Measurements from ENCODE around the gene CCDC102B.

The CCDC102B gene

DNA sequence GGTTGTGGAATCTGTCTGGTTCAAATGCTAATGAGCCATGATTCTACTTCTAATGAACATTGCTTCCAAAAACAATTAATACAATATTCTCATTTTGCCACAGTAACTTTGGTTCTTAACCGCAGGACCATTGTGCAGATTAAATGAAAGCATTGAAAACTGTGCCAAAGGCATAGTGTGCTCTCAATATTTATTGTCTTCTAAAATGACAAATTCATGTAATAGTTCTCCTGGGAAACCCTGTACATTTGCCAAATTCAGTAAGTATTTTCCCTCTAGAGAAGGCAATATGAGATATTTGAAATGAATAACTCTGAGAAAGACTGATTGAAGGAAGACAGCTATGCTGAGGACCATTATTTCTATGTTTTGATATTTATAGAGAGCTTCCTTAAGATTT, 246.3 kb downstream of the CCDC102B start:
- Histone ChIP-seq H3K9me3 (ENCODE audit: control insufficient read depth, insufficient read depth, low read length) (no peaks in the 10 kb centered on the region), H3K4me3 (ENCODE audit: low read length) (no peak overlapping the region), H3K27me3 (ENCODE audit: control insufficient read depth, insufficient read depth, low read length) (no peaks in the 10 kb centered on the region), H3K36me3 (ENCODE audit: control insufficient read depth, insufficient read depth, low read length) (no peaks in the 10 kb centered on the region), H3K4me1 (ENCODE audit: control insufficient read depth, insufficient read depth, low read length) (no peaks in the 10 kb centered on the region), H3K27ac (ENCODE audit: low read length) (no peak overlapping the region)
- no peak for DNase-seq (ENCODE audit: low read depth, low spot score)
- no CpG with 5 or more reads among the region's 1 CpG for WGBS (ENCODE audit: insufficient coverage, insufficient read length)

DNA sequence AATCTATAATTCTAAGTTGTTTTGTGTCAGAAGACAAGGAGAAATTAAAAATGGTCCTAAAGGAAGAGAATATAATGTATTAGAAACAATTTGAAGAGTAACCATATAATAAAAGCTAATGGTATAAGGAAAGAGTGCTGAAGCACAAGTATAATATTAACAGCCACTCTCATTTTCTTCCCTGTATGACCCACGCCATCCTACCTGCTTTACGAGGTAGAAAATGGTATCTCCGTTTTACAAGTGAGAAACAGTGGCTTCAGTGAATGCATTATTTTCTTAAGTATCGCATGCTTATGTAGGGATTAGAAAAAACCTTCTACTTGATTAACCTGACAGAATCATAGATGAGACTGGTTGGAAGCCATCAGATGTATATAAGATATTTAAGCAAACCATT, 266.2 kb downstream of the CCDC102B start:
- Histone ChIP-seq H3K36me3 (ENCODE audit: control insufficient read depth, insufficient read depth, low read length) (no peaks in the 10 kb centered on the region), H3K9me3 (ENCODE audit: control insufficient read depth, insufficient read depth, low read length) (no peaks in the 10 kb centered on the region), H3K4me3 (ENCODE audit: low read length) (no peak overlapping the region), H3K27me3 (ENCODE audit: control insufficient read depth, insufficient read depth, low read length) (no peaks in the 10 kb centered on the region), H3K27ac (ENCODE audit: low read length) (no peak overlapping the region), H3K4me1 (ENCODE audit: control insufficient read depth, insufficient read depth, low read length) (no peaks in the 10 kb centered on the region)
- no CpG with 5 or more reads among the region's 4 CpGs for WGBS (ENCODE audit: insufficient coverage, insufficient read length)
- DNase-seq (ENCODE audit: low read depth, low spot score) = no peak

- no peaks in the 10 kb centered on the region for H3K36me3 ChIP-seq (ENCODE audit: control insufficient read depth, insufficient read depth, low read length)
- no peaks in the 10 kb centered on the region for H3K27me3 ChIP-seq (ENCODE audit: control insufficient read depth, insufficient read depth, low read length)
- H3K27ac ChIP-seq (ENCODE audit: low read length) = no peak overlapping the region
- no peaks in the 10 kb centered on the region for H3K9me3 ChIP-seq (ENCODE audit: control insufficient read depth, insufficient read depth, low read length)
- H3K4me3 ChIP-seq (ENCODE audit: low read length) = no peak overlapping the region
- H3K4me1 ChIP-seq (ENCODE audit: control insufficient read depth, insufficient read depth, low read length) = no peaks in the 10 kb centered on the region
- no CpG with 5 or more reads among the region's 1 CpG for WGBS (ENCODE audit: insufficient coverage, insufficient read length)
- no peak for DNase-seq (ENCODE audit: low read depth, low spot score)
Measured at GRCh38 chr18:69067048-69067447, 269.2 kb downstream of the CCDC102B start.

GRCh38 chr18:69071680-69072079, 273.8 kb downstream of the CCDC102B start:
- DNase-seq (ENCODE audit: low read depth, low spot score) = no peak
- H3K4me1 ChIP-seq (ENCODE audit: control insufficient read depth, insufficient read depth, low read length) = no peaks in the 10 kb centered on the region
- H3K27ac ChIP-seq (ENCODE audit: low read length) = no peak overlapping the region
- H3K36me3 ChIP-seq (ENCODE audit: control insufficient read depth, insufficient read depth, low read length) = no peaks in the 10 kb centered on the region
- no peaks in the 10 kb centered on the region for H3K9me3 ChIP-seq (ENCODE audit: control insufficient read depth, insufficient read depth, low read length)
- H3K4me3 ChIP-seq (ENCODE audit: low read length) = no peak overlapping the region
- no CpG with 5 or more reads among the region's 3 CpGs for WGBS (ENCODE audit: insufficient coverage, insufficient read length)
- H3K27me3 ChIP-seq (ENCODE audit: control insufficient read depth, insufficient read depth, low read length) = no peaks in the 10 kb centered on the region

DNA sequence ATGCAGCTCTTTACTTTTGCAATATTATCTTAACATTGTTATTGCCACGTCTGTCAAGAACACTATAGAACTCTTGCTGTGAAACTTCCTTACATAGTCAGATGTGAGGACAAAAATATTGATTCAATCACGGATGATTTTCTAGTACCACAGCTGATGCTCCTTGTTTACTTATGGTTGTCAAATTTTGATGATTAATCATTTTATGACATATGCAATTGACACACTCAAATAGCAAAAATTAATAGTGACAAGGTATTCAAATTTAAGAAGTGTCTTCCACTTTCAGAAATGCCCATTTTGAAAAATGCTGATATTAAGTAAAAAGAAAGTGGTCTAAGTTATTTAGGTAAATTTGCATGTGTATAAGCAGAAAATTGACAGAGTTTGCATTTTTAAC, 284.0 kb downstream of the CCDC102B start:
- H3K4me1 ChIP-seq (ENCODE audit: control insufficient read depth, insufficient read depth, low read length) = no peaks in the 10 kb centered on the region
- no peaks in the 10 kb centered on the region for H3K27me3 ChIP-seq (ENCODE audit: control insufficient read depth, insufficient read depth, low read length)
- no peak for DNase-seq (ENCODE audit: low read depth, low spot score)
- no CpG with 5 or more reads among the region's 2 CpGs for WGBS (ENCODE audit: insufficient coverage, insufficient read length)
- no peaks in the 10 kb centered on the region for H3K9me3 ChIP-seq (ENCODE audit: control insufficient read depth, insufficient read depth, low read length)
- H3K4me3 ChIP-seq (ENCODE audit: low read length) = no peak overlapping the region
- no peak overlapping the region for H3K27ac ChIP-seq (ENCODE audit: low read length)
- H3K36me3 ChIP-seq (ENCODE audit: control insufficient read depth, insufficient read depth, low read length) = no peaks in the 10 kb centered on the region

DNA sequence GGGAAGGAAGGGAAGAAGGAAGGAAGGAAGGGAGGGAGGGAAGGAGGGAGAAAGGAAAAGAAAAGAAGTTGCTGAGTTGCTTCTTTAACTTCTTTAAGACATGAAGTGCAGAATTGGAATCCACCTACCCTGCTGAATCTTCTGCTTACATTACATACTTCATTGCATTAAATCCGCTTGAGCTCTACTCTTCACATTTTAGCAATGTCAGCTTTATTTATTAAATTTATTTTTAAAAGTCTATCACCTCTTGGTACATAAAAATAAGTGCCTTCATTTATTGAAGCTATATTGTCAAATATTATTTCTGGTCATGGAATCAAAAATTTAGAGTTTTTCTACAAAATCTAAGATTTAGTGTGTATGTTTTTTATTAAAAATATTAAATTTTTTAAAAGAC, 284.6 kb downstream of the CCDC102B start:
- no peaks in the 10 kb centered on the region for H3K36me3 ChIP-seq (ENCODE audit: control insufficient read depth, insufficient read depth, low read length)
- no peaks in the 10 kb centered on the region for H3K27me3 ChIP-seq (ENCODE audit: control insufficient read depth, insufficient read depth, low read length)
- H3K4me3 ChIP-seq (ENCODE audit: low read length) = no peak overlapping the region
- H3K9me3 ChIP-seq (ENCODE audit: control insufficient read depth, insufficient read depth, low read length) = no peaks in the 10 kb centered on the region
- DNase-seq (ENCODE audit: low read depth, low spot score) = no peak
- H3K4me1 ChIP-seq (ENCODE audit: control insufficient read depth, insufficient read depth, low read length) = no peaks in the 10 kb centered on the region
- WGBS (ENCODE audit: insufficient coverage, insufficient read length) = no CpG with 5 or more reads among the region's 1 CpG
- H3K27ac ChIP-seq (ENCODE audit: low read length) = no peak overlapping the region

DNA sequence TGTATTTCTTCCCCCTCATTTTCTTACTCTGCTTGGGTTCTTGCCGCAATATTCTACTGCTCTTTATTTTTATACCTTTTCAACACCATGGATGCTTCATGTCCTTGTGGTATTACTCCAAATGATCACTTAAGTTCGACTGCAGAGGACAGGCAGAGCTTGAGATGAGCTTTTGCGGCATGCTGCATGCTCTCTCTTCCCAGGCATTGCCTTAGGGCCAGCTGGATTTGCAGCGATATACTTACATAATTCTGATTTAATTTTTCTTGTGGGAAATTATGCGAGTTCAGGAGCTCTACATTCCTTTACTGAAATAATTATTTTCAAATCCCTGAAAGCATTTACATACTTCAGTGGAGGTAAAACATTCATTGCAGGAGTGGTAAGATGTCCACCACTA, 288.1 kb downstream of the CCDC102B start:
- H3K36me3 ChIP-seq (ENCODE audit: control insufficient read depth, insufficient read depth, low read length) = no peaks in the 10 kb centered on the region
- no peaks in the 10 kb centered on the region for H3K27me3 ChIP-seq (ENCODE audit: control insufficient read depth, insufficient read depth, low read length)
- DNase-seq (ENCODE audit: low read depth, low spot score) = no peak
- WGBS (ENCODE audit: insufficient coverage, insufficient read length) = no CpG with 5 or more reads among the region's 5 CpGs
- no peaks in the 10 kb centered on the region for H3K9me3 ChIP-seq (ENCODE audit: control insufficient read depth, insufficient read depth, low read length)
- no peaks in the 10 kb centered on the region for H3K4me1 ChIP-seq (ENCODE audit: control insufficient read depth, insufficient read depth, low read length)
- H3K4me3 ChIP-seq (ENCODE audit: low read length) = no peak overlapping the region
- H3K27ac ChIP-seq (ENCODE audit: low read length) = no peak overlapping the region

DNA sequence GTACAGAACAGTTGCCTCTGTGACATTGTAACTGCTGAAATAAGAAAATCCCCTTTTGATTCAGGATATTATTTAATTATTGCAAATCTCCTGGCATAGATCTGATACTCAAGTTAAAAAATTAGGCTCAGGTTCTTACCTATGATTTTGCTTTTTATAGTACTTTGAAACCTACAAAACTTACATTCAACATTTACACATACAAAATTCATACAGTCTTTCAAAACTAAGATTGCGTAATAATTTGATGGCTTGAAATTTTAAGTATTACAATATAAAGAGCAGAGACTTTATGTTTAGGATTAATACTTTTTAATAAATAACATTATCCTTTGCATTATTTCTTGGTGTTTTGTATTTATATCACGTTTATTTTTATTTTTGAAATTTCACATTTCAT, 291.1 kb downstream of the CCDC102B start:
- no peaks in the 10 kb centered on the region for H3K36me3 ChIP-seq (ENCODE audit: control insufficient read depth, insufficient read depth, low read length)
- no peak for DNase-seq (ENCODE audit: low read depth, low spot score)
- H3K9me3 ChIP-seq (ENCODE audit: control insufficient read depth, insufficient read depth, low read length) = no peaks in the 10 kb centered on the region
- H3K4me3 ChIP-seq (ENCODE audit: low read length) = no peak overlapping the region
- no peaks in the 10 kb centered on the region for H3K4me1 ChIP-seq (ENCODE audit: control insufficient read depth, insufficient read depth, low read length)
- H3K27ac ChIP-seq (ENCODE audit: low read length) = no peak overlapping the region
- WGBS (ENCODE audit: insufficient coverage, insufficient read length) = no CpG with 5 or more reads among the region's 2 CpGs
- no peaks in the 10 kb centered on the region for H3K27me3 ChIP-seq (ENCODE audit: control insufficient read depth, insufficient read depth, low read length)

GRCh38 chr18:69097349-69097748, 299.5 kb downstream of the CCDC102B start:
- Histone ChIP-seq H3K4me3 (ENCODE audit: low read length) (no peak overlapping the region), H3K4me1 (ENCODE audit: control insufficient read depth, insufficient read depth, low read length) (no peaks in the 10 kb centered on the region), H3K36me3 (ENCODE audit: control insufficient read depth, insufficient read depth, low read length) (no peaks in the 10 kb centered on the region), H3K27me3 (ENCODE audit: control insufficient read depth, insufficient read depth, low read length) (no peaks in the 10 kb centered on the region), H3K27ac (ENCODE audit: low read length) (no peak overlapping the region), H3K9me3 (ENCODE audit: control insufficient read depth, insufficient read depth, low read length) (no peaks in the 10 kb centered on the region)
- DNase-seq (ENCODE audit: low read depth, low spot score) = no peak
- no CpG with 5 or more reads among the region's 4 CpGs for WGBS (ENCODE audit: insufficient coverage, insufficient read length)

DNA sequence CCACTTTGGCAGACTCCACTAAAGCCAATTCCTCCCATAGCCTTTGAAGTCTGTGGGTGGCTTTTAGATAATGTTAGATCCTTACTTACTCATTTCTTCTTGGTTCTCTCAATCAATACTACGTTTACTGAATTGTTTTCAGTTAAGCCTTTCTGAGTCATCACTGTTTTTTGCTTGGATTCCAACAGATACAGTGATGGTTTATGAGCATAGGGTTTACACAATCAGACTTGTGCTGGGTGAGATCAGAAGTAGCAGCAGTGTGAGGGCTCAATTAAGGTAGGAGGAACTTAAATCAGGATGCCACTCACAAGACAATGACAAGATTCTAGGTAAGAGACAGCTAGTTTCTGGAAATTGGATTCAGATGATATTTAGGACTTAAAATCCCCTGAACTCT, 305.1 kb downstream of the CCDC102B start:
- Histone ChIP-seq H3K9me3 (ENCODE audit: control insufficient read depth, insufficient read depth, low read length) (no peaks in the 10 kb centered on the region), H3K27me3 (ENCODE audit: control insufficient read depth, insufficient read depth, low read length) (no peaks in the 10 kb centered on the region), H3K36me3 (ENCODE audit: control insufficient read depth, insufficient read depth, low read length) (no peaks in the 10 kb centered on the region), H3K4me1 (ENCODE audit: control insufficient read depth, insufficient read depth, low read length) (no peaks in the 10 kb centered on the region), H3K4me3 (ENCODE audit: low read length) (no peak overlapping the region), H3K27ac (ENCODE audit: low read length) (no peak overlapping the region)
- DNase-seq (ENCODE audit: low read depth, low spot score) = no peak
- no CpG with 5 or more reads among the region's 1 CpG for WGBS (ENCODE audit: insufficient coverage, insufficient read length)

All from iPS DF 6.9 (cell line).